Measurements from ENCODE around the gene SH3RF1.
"Not testable (repeated sequence)": the region's sequence is repeated elsewhere in the genome, so short reads cannot be mapped to it uniquely, and the experiment has no call there.

DNA sequence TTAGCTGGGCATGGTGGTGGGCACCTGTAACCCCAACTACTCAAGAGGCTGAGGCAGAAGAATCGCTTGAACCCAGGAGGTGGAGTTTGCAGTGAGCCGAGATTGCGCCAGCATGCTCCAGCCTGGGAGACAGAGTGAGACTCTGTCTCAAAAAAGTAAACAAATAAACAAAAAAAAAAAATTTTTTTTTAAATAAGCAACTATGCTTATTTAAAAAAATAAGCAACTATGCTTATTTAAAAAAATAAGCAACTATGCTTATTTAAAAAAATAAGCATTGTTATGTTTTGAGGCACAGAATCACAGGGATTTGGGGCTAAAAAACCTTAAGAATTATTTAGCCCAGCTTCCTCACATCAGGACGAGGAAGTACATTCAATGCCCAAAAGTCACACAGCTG lies 92.7 kb downstream of the SH3RF1 start:
- TF ChIP-seq POLR2A, POLR2AphosphoS5 (IDR thresholded peaks at IDR 0.05): not testable (repeated sequence)
- TF ChIP-seq, protein P1, sequence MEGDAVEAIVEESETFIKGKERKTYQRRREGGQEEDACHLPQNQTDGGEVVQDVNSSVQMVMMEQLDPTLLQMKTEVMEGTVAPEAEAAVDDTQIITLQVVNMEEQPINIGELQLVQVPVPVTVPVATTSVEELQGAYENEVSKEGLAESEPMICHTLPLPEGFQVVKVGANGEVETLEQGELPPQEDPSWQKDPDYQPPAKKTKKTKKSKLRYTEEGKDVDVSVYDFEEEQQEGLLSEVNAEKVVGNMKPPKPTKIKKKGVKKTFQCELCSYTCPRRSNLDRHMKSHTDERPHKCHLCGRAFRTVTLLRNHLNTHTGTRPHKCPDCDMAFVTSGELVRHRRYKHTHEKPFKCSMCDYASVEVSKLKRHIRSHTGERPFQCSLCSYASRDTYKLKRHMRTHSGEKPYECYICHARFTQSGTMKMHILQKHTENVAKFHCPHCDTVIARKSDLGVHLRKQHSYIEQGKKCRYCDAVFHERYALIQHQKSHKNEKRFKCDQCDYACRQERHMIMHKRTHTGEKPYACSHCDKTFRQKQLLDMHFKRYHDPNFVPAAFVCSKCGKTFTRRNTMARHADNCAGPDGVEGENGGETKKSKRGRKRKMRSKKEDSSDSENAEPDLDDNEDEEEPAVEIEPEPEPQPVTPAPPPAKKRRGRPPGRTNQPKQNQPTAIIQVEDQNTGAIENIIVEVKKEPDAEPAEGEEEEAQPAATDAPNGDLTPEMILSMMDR (IDR thresholded peaks at IDR 0.05): not testable (repeated sequence)

All from sigmoid colon (tissue), 4 donors.